Liver (tissue), 9 donors: ENCODE results near the gene KRTAP12-4. TPM values are rescaled to one million over a fixed set of nuclear protein-coding genes. Genes with fewer than 3 reads are reported as not detected.

ENCODE experiments used
- DNase-seq: peaks from one replicate; pipeline ENCODE4 v3.0.0-alpha.2; 2017; ENCODE audit warnings: low spot score
- H3K27ac ChIP-seq, 2 donors: one replicate each; pipeline ENCODE4 v1.7.0; 2013; ENCODE audit warnings: inconsistent platforms in 2 of 2, low read length in 2 of 2, control low read depth in 1 of 2, low read depth in 1 of 2, mild to moderate bottlenecking in 1 of 2
- H3K27me3 ChIP-seq, 4 donors: one replicate each; pipeline versions ENCODE4 v1.6.1 to v1.7.0; 2013; ENCODE audit warnings: low read length in 3 of 4, inconsistent platforms in 1 of 4, mild to moderate bottlenecking in 1 of 4, moderate library complexity in 1 of 4; ENCODE audit not compliant: control insufficient read depth in 4 of 4, insufficient read depth in 4 of 4
- H3K36me3 ChIP-seq, 4 donors: one replicate each; pipeline versions ENCODE4 v1.6.1 to v1.7.0; 2013; ENCODE audit warnings: low read length in 3 of 4, mild to moderate bottlenecking in 3 of 4, low read depth in 1 of 4, moderate library complexity in 1 of 4; ENCODE audit not compliant: control insufficient read depth in 4 of 4, insufficient read depth in 3 of 4
- H3K4me1 ChIP-seq, 4 donors: one replicate each; pipeline versions ENCODE4 v1.6.1 to v1.7.0; 2013; ENCODE audit warnings: low read length in 3 of 4, mild to moderate bottlenecking in 3 of 4, moderate library complexity in 1 of 4; ENCODE audit not compliant: control insufficient read depth in 4 of 4, insufficient read depth in 4 of 4
- H3K4me3 ChIP-seq, 3 donors: one replicate each; pipeline versions ENCODE4 v1.6.1 to v1.7.0; 2013; ENCODE audit warnings: low read length in 3 of 3, control low read depth in 1 of 3, low read depth in 1 of 3, mild to moderate bottlenecking in 1 of 3
- H3K9ac ChIP-seq, 2 donors: one replicate each; pipeline ENCODE4 v1.7.0; 2013; ENCODE audit warnings: low read length in 2 of 2, mild to moderate bottlenecking in 2 of 2, moderate library complexity in 2 of 2, control low read depth in 1 of 2, low read depth in 1 of 2
- H3K9me3 ChIP-seq, 4 donors: one replicate each; pipeline versions ENCODE4 v1.6.1 to v1.7.0; 2013; ENCODE audit warnings: low read length in 3 of 4; ENCODE audit not compliant: control insufficient read depth in 4 of 4
- ATF3 ChIP-seq: IDR thresholded peaks from 2 replicates; pipeline ENCODE4 v1.6.1; 2016; ENCODE audit warnings: antibody characterized with exemption
- CTCF ChIP-seq: fragments of 150-350 bp; IDR thresholded peaks from 2 replicates; pipeline ENCODE4 v1.5.1; 2017; ENCODE audit warnings: improper control_type of control experiment, low read depth, low read length; ENCODE audit not compliant: missing input control
- EGR1 ChIP-seq, 2 donors: IDR thresholded peaks; 2 replicates each; pipeline ENCODE4 v1.6.1; 2016 to 2018; ENCODE audit warnings: antibody characterized with exemption in 2 of 2, low read depth in 2 of 2
- FOXA1 ChIP-seq: IDR thresholded peaks from 2 replicates; pipeline ENCODE4 v1.6.1; 2016; ENCODE audit warnings: antibody characterized with exemption
- FOXA2 ChIP-seq: IDR thresholded peaks from 2 replicates; pipeline ENCODE4 v1.6.1; 2016; ENCODE audit warnings: antibody characterized with exemption
- GABPA ChIP-seq, 2 donors: IDR thresholded peaks in 1 of 2; conservative IDR thresholded peaks in 1 of 2; 2 replicates each; pipeline ENCODE4 v1.6.1; 2016; ENCODE audit warnings: antibody characterized with exemption in 2 of 2, mild to moderate bottlenecking in 1 of 2, moderate library complexity in 1 of 2
- HNF4A ChIP-seq, 2 donors: conservative IDR thresholded peaks; 2 replicates each; pipeline ENCODE4 v1.6.1; 2016; ENCODE audit warnings: antibody characterized with exemption in 2 of 2, mild to moderate bottlenecking in 2 of 2
- HNF4G ChIP-seq: IDR thresholded peaks from 2 replicates; pipeline ENCODE4 v1.6.1; 2016; ENCODE audit warnings: antibody characterized with exemption
- JUND ChIP-seq, 2 donors: IDR thresholded peaks; 2 replicates each; pipeline ENCODE4 v1.6.1; 2016; ENCODE audit warnings: antibody characterized with exemption in 2 of 2
- MAX ChIP-seq: IDR thresholded peaks from 2 replicates; pipeline ENCODE4 v1.6.1; 2016; ENCODE audit warnings: antibody characterized with exemption
- RAD21 ChIP-seq, 2 donors: IDR thresholded peaks; 2 replicates each; pipeline ENCODE4 v1.6.1; 2016; ENCODE audit warnings: antibody characterized with exemption in 2 of 2, mild to moderate bottlenecking in 2 of 2
- REST ChIP-seq: IDR thresholded peaks from 2 replicates; pipeline ENCODE4 v1.6.1; 2016; ENCODE audit warnings: antibody characterized with exemption, mild to moderate bottlenecking
- RXRA ChIP-seq, 2 donors: IDR thresholded peaks; 2 replicates each; pipeline ENCODE4 v1.6.1; 2017 to 2018; ENCODE audit warnings: antibody characterized with exemption in 2 of 2, mild to moderate bottlenecking in 1 of 2
- SP1 ChIP-seq: IDR thresholded peaks from 2 replicates; pipeline ENCODE4 v1.6.1; 2018; ENCODE audit warnings: antibody characterized with exemption, mild to moderate bottlenecking
- TAF1 ChIP-seq: conservative IDR thresholded peaks from 2 replicates; pipeline ENCODE4 v1.6.1; 2016; ENCODE audit warnings: antibody characterized with exemption, mild to moderate bottlenecking
- YY1 ChIP-seq: IDR thresholded peaks from 2 replicates; pipeline ENCODE4 v1.6.1; 2016; ENCODE audit warnings: antibody characterized with exemption, mild to moderate bottlenecking
- WGBS: extraction: QIAGEN DNeasy Blood & Tissue Kit; methylation state at CpG from one replicate; pipeline ENCODE4 v1.1.7; 2013; 5-methylcytosine and 5-hydroxymethylcytosine counted together
- polyA plus RNA-seq, 2 donors: library from polyadenylated mRNA; stranded (reverse) in 1 of 2; unstranded in 1 of 2; fragments of 200-250 nt in 1 of 2; fragments of >200 nt in 1 of 2; fragmentation: Nextera tagmentation in 1 of 2; extraction: Ambion mirVana in 1 of 2; gene quantifications; one replicate each; pipeline versions ENCODE4 v1.2.1 to v1.2.3, GENCODE V29; 2013 to 2015
- total RNA-seq, 2 donors: library from RNA; depleted of rRNA; stranded (reverse); fragments of >200 nt; gene quantifications; one replicate each; pipeline ENCODE4 v1.2.3, GENCODE V29; 2014
- donor health status: healthy.
- donor health status: healthy.
- donor health status: healthy.
- donor health status: healthy.
- donor health status: healthy.

The KRTAP12-4 gene
- total and polyA plus RNA-seq, 4 donors, result not detected

GRCh38 chr21:44671911-44672310 lies 17.5 kb upstream of the KRTAP12-4 start:
- Histone ChIP-seq H3K9me3 (peaks cover 0 to 8% (median 3%) of the 10 kb centered on the region in 4 donors), H3K27ac (no peak overlapping the region), H3K4me3 (no peak overlapping the region), H3K27me3 (no peaks in the 10 kb centered on the region), H3K36me3 (no peaks in the 10 kb centered on the region), H3K9ac (no peak overlapping the region), H3K4me1 (no peaks in the 10 kb centered on the region)
- TF ChIP-seq YY1, result no peak
- no peak for TF ChIP-seq RXRA (IDR thresholded peaks at IDR 0.05)
- no peak for TF ChIP-seq SP1
- no peak for TF ChIP-seq RAD21 (IDR thresholded peaks at IDR 0.05)
- no peak for TF ChIP-seq JUND (IDR thresholded peaks at IDR 0.05)
- no peak for TF ChIP-seq EGR1 (IDR thresholded peaks at IDR 0.05; ENCODE audit: low read depth in 2 of 2)
- TF ChIP-seq HNF4A (conservative IDR thresholded peaks at IDR 0.05), result no peak
- no peak for TF ChIP-seq FOXA2
- 97% methylated on average over 1 of the region's 1 CpG for WGBS
- no peak for DNase-seq

- Histone ChIP-seq H3K9ac (no peak overlapping the region), H3K27ac (no peak overlapping the region), H3K36me3 (no peaks in the 10 kb centered on the region), H3K9me3 (peaks cover 0 to 8% (median 3%) of the 10 kb centered on the region in 4 donors), H3K27me3 (no peaks in the 10 kb centered on the region), H3K4me3 (no peak overlapping the region), H3K4me1 (no peaks in the 10 kb centered on the region)
- WGBS, result 74% methylated on average over 3 of the region's 3 CpGs
- no peak for DNase-seq
- no peak for TF ChIP-seq REST
- no peak for TF ChIP-seq CTCF
- no peak for TF ChIP-seq ATF3
These were observed 16.4 kb upstream of the KRTAP12-4 start for GRCh38 chr21:44670642-44671432.

GRCh38 chr21:44667612-44668011 lies 13.2 kb upstream of the KRTAP12-4 start:
- DNase-seq, result no peak
- H3K4me3 ChIP-seq, result no peak overlapping the region
- H3K4me1 ChIP-seq, result no peaks in the 10 kb centered on the region
- no peak overlapping the region for H3K27ac ChIP-seq
- peaks cover 0 to 1% (median 1%) of the 10 kb centered on the region in 4 donors for H3K9me3 ChIP-seq
- peaks cover 0 to 4% (median 0%) of the 10 kb centered on the region in 4 donors for H3K27me3 ChIP-seq
- H3K36me3 ChIP-seq, result no peaks in the 10 kb centered on the region
- no peak overlapping the region for H3K9ac ChIP-seq
- WGBS, result 61% methylated on average over 1 of the region's 1 CpG
- TF ChIP-seq FOXA1, result no peak
- TF ChIP-seq ATF3, result no peak
- TF ChIP-seq REST, result no peak
- no peak for TF ChIP-seq EGR1 (IDR thresholded peaks at IDR 0.05; ENCODE audit: low read depth in 2 of 2)
- TF ChIP-seq TAF1, result no peak
- no peak for TF ChIP-seq RXRA (IDR thresholded peaks at IDR 0.05)
- TF ChIP-seq SP1, result no peak
- TF ChIP-seq HNF4G, result no peak
- TF ChIP-seq GABPA (IDR thresholded peaks at IDR 0.05 in 1 of 2, conservative IDR thresholded peaks at IDR 0.05 in 1 of 2), result no peak
- no peak for TF ChIP-seq YY1
- no peak for TF ChIP-seq HNF4A (conservative IDR thresholded peaks at IDR 0.05)
- TF ChIP-seq MAX, result no peak
